ENCODE data around the gene SRD5A2. TPM values are rescaled to one million over a fixed set of nuclear protein-coding genes. Genes with fewer than 3 reads are reported as not detected.

The SRD5A2 gene
- total RNA-seq, 4 donors from 2014 or later = 4.1 TPM; not detected in 3

GRCh38 chr2:31534636-31535035, 46.1 kb downstream of the SRD5A2 start:
- DNase-seq = no peak
- no peak for TF ChIP-seq CTCF (IDR thresholded peaks at IDR 0.05)
- no peak for TF ChIP-seq POLR2A (IDR thresholded peaks at IDR 0.05)

GRCh38 chr2:31533036-31533435, 47.7 kb downstream of the SRD5A2 start:
- no peaks in the 10 kb centered on the region for H3K4me1 ChIP-seq

More at GRCh38 chr2:31534636-31535035, 46.1 kb downstream of the SRD5A2 start:
- Histone ChIP-seq H3K4me3 (no peak overlapping the region), H3K27ac (no peak overlapping the region), H3K36me3 (no peaks in the 10 kb centered on the region), H3K9me3 (no peaks in the 10 kb centered on the region), H3K4me1 (no peaks in the 10 kb centered on the region), H3K27me3 (no peaks in the 10 kb centered on the region)
- intact Hi-C loops (cut with DNase I; ENCODE audit: low total_unique reads) = no loop called here

GRCh38 chr2:31531101-31531500, 49.6 kb downstream of the SRD5A2 start:
- H3K27me3 ChIP-seq = no peaks in the 10 kb centered on the region
- H3K9me3 ChIP-seq = no peaks in the 10 kb centered on the region
- no peaks in the 10 kb centered on the region for H3K36me3 ChIP-seq
- TF ChIP-seq CTCF (IDR thresholded peaks at IDR 0.05) (no peak), POLR2A (IDR thresholded peaks at IDR 0.05) (no peak)
- no peak overlapping the region for H3K4me3 ChIP-seq
- no peak overlapping the region for H3K27ac ChIP-seq
- intact Hi-C loops (cut with DNase I; ENCODE audit: low total_unique reads) = no loop called here
- no peak for DNase-seq
- H3K4me1 ChIP-seq = no peaks in the 10 kb centered on the region

More at GRCh38 chr2:31533036-31533435, 47.7 kb downstream of the SRD5A2 start:
- Histone ChIP-seq H3K27me3 (no peaks in the 10 kb centered on the region), H3K4me3 (no peak overlapping the region), H3K27ac (no peak overlapping the region), H3K9me3 (no peaks in the 10 kb centered on the region), H3K36me3 (no peaks in the 10 kb centered on the region)
- no peak for DNase-seq
- no peak for TF ChIP-seq CTCF (IDR thresholded peaks at IDR 0.05)
- no peak for TF ChIP-seq POLR2A (IDR thresholded peaks at IDR 0.05)
- intact Hi-C loops (cut with DNase I; ENCODE audit: low total_unique reads) = no loop called here

GRCh38 chr2:31529256-31529655, 51.5 kb downstream of the SRD5A2 start:
- TF ChIP-seq CTCF (IDR thresholded peaks at IDR 0.05) (no peak), POLR2A (IDR thresholded peaks at IDR 0.05) (no peak)
- Histone ChIP-seq H3K36me3 (no peaks in the 10 kb centered on the region), H3K4me3 (no peak overlapping the region), H3K4me1 (no peaks in the 10 kb centered on the region), H3K9me3 (no peaks in the 10 kb centered on the region), H3K27me3 (no peaks in the 10 kb centered on the region), H3K27ac (no peak overlapping the region)
- intact Hi-C loops (cut with DNase I; ENCODE audit: low total_unique reads) = no loop called here
- DNase-seq = no peak

- no peaks in the 10 kb centered on the region for H3K27me3 ChIP-seq
- H3K27ac ChIP-seq = no peak overlapping the region
- intact Hi-C loops (cut with DNase I; ENCODE audit: low total_unique reads) = no loop called here
- TF ChIP-seq CTCF (IDR thresholded peaks at IDR 0.05) = no peak
- no peak for TF ChIP-seq POLR2A (IDR thresholded peaks at IDR 0.05)
- H3K9me3 ChIP-seq = no peaks in the 10 kb centered on the region
- H3K4me1 ChIP-seq = no peaks in the 10 kb centered on the region
- DNase-seq = no peak
- H3K36me3 ChIP-seq = no peaks in the 10 kb centered on the region
- H3K4me3 ChIP-seq = no peak overlapping the region
Measured at GRCh38 chr2:31528823-31529222, 51.9 kb downstream of the SRD5A2 start.
